GM12872 (cell line): ENCODE measurements around the gene EPB41L5.

Experiments used
- CTCF ChIP-seq: IDR thresholded peaks from 3 replicates; pipeline ENCODE4 v1.5.1; 2011; ENCODE audit warnings: low read depth, mild to moderate bottlenecking, low read length, moderate library complexity; ENCODE audit not compliant: insufficient read depth

Gene EPB41L5

GRCh38 chr2:120128216-120128615 lies 115.3 kb downstream of the EPB41L5 start:
- TF ChIP-seq CTCF = no peak

GRCh38 chr2:120132190-120132589 lies 119.3 kb downstream of the EPB41L5 start:
- no peak for TF ChIP-seq CTCF

GRCh38 chr2:120132691-120133090 lies 119.8 kb downstream of the EPB41L5 start:
- no peak for TF ChIP-seq CTCF

GRCh38 chr2:120133572-120134244 lies 120.8 kb downstream of the EPB41L5 start:
- no peak for TF ChIP-seq CTCF

GRCh38 chr2:120134263-120134662 lies 121.4 kb downstream of the EPB41L5 start:
- no peak for TF ChIP-seq CTCF

GRCh38 chr2:120140866-120141265 lies 128.0 kb downstream of the EPB41L5 start:
- no peak for TF ChIP-seq CTCF

- TF ChIP-seq CTCF = no peak
Observed at GRCh38 chr2:120141300-120142069, 128.6 kb downstream of the EPB41L5 start.
